ENCODE data around the gene TINAGL1. TPM values are rescaled to one million over a fixed set of nuclear protein-coding genes. Genes with fewer than 3 reads are reported as not detected.
"Not testable (repeated sequence)": the region's sequence is repeated elsewhere in the genome, so short reads cannot be mapped to it uniquely, and the experiment has no call there.

Gene TINAGL1
- total RNA-seq, 6 experiments from 2014 or later, result 10.1 to 40.4 (median 30.2) TPM

DNA sequence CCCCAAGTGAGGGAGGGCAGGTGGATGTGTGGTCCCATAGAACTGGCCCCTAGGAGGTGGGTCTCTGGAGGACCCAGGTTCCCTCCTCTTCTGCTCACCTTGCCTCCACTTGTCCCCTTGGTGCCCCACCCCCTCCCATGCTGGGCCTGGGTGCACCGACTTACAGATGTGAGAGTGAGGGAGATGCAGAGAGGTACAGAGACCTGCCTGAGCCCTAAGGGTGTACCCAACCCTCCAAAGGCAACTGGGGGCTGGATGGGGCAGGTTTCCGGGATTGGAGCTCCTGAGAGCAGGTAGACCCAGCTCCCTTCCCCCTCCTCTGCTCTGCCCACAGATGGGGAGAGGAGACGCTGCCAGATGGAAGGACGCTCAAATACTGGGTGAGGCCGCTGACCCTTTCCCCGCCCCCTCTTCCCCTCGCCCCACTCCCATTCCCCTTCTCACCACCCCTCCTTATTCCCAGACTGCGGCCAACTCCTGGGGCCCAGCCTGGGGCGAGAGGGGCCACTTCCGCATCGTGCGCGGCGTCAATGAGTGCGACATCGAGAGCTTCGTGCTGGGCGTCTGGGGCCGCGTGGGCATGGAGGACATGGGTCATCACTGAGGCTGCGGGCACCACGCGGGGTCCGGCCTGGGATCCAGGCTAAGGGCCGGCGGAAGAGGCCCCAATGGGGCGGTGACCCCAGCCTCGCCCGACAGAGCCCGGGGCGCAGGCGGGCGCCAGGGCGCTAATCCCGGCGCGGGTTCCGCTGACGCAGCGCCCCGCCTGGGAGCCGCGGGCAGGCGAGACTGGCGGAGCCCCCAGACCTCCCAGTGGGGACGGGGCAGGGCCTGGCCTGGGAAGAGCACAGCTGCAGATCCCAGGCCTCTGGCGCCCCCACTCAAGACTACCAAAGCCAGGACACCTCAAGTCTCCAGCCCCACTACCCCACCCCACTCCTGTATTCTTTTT lies 10.3 kb downstream of the TINAGL1 start:
- peaks cover 0 to 5% of the 10 kb centered on the region in 2 donors for H3K27me3 ChIP-seq
- no peaks in the 10 kb centered on the region for H3K9me3 ChIP-seq
- H3K4me3 ChIP-seq, result no peak overlapping the region
- no peak overlapping the region for H3K27ac ChIP-seq
- no peak for ATAC-seq
- H3K36me3 ChIP-seq, result no peaks in the 10 kb centered on the region
- 77% methylated on average over 15 of the region's 47 CpGs for WGBS (ENCODE audit: insufficient coverage, low coverage, low lambda C conversion rate, missing lambda C conversion rate)
- TF ChIP-seq, protein P1, sequence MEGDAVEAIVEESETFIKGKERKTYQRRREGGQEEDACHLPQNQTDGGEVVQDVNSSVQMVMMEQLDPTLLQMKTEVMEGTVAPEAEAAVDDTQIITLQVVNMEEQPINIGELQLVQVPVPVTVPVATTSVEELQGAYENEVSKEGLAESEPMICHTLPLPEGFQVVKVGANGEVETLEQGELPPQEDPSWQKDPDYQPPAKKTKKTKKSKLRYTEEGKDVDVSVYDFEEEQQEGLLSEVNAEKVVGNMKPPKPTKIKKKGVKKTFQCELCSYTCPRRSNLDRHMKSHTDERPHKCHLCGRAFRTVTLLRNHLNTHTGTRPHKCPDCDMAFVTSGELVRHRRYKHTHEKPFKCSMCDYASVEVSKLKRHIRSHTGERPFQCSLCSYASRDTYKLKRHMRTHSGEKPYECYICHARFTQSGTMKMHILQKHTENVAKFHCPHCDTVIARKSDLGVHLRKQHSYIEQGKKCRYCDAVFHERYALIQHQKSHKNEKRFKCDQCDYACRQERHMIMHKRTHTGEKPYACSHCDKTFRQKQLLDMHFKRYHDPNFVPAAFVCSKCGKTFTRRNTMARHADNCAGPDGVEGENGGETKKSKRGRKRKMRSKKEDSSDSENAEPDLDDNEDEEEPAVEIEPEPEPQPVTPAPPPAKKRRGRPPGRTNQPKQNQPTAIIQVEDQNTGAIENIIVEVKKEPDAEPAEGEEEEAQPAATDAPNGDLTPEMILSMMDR (IDR thresholded peaks at IDR 0.05), result no peak
- no peak for TF ChIP-seq POLR2A (IDR thresholded peaks at IDR 0.05)
- peaks cover 0 to 6% (median 0%) of the 10 kb centered on the region in 4 donors for H3K4me1 ChIP-seq
- intact Hi-C loops (cut with DNase I), result no loop called here
- DNase-seq, result no peak

GRCh38 chr1:31587328-31587699 lies 11.0 kb downstream of the TINAGL1 start:
- H3K27ac ChIP-seq; H3K27me3 ChIP-seq; H3K9me3 ChIP-seq; DNase-seq; H3K4me1 ChIP-seq; H3K36me3 ChIP-seq; ATAC-seq; intact Hi-C loops (cut with DNase I); H3K4me3 ChIP-seq: not testable (repeated sequence)
- WGBS (ENCODE audit: insufficient coverage, low coverage, low lambda C conversion rate, missing lambda C conversion rate), result 60% methylated on average over 2 of the region's 5 CpGs

DNA sequence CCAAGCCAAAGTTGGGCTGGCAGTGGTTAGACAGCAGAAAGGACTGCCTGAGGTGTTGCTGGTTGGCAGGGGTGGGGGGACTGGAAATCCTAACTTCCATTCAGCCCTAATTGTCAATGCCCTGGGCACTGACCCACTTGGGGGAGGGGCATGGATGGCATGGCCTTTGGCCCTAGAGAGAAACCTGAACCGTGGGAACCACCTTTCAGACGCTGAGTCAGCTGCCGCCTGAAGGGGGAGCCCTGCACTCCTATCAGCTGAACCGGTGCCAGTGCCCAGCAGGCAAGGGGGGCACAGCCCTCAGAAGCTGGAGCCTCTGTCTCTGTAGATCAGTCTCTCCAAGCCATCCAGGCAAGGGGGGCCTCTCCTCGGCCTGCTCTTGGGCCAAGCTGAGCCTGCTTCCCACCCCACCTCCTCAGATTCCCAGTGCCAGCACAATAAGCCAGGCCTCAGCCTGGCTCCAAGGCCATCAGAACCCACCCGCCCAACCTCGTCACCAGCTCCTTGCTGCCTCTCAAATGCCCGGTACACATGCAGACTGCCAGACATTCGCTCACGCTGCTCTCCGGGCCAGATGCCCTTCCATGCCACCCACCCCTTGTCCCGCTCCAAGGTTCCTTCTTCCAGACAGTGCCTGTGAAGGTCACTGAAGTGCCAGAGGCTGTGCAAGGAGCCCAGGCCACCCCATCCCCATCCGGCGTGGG lies 11.6 kb downstream of the TINAGL1 start:
- intact Hi-C loops (cut with DNase I), result no loop called here
- Histone ChIP-seq H3K36me3 (no peaks in the 10 kb centered on the region), H3K27ac (peak overlapping the region in 2 of 3 donors; percentile 13 to 57), H3K4me1 (peaks cover 0 to 6% (median 0%) of the 10 kb centered on the region in 4 donors), H3K4me3 (no peak overlapping the region), H3K9me3 (no peaks in the 10 kb centered on the region), H3K27me3 (peaks cover 0 to 5% of the 10 kb centered on the region in 2 donors)
- ATAC-seq (peak; percentile 52 to 68 (median 64)), DNase-seq (peak in 2 of 3 donors; percentile 66 to 68)
- TF ChIP-seq POLR2A (IDR thresholded peaks at IDR 0.05), result no peak
- TF ChIP-seq, protein P1 (IDR thresholded peaks at IDR 0.05), result peak; percentile 38 to 61 (median 56)
- WGBS (ENCODE audit: insufficient coverage, low coverage, low lambda C conversion rate, missing lambda C conversion rate), result 44% methylated on average over 2 of the region's 14 CpGs

DNA sequence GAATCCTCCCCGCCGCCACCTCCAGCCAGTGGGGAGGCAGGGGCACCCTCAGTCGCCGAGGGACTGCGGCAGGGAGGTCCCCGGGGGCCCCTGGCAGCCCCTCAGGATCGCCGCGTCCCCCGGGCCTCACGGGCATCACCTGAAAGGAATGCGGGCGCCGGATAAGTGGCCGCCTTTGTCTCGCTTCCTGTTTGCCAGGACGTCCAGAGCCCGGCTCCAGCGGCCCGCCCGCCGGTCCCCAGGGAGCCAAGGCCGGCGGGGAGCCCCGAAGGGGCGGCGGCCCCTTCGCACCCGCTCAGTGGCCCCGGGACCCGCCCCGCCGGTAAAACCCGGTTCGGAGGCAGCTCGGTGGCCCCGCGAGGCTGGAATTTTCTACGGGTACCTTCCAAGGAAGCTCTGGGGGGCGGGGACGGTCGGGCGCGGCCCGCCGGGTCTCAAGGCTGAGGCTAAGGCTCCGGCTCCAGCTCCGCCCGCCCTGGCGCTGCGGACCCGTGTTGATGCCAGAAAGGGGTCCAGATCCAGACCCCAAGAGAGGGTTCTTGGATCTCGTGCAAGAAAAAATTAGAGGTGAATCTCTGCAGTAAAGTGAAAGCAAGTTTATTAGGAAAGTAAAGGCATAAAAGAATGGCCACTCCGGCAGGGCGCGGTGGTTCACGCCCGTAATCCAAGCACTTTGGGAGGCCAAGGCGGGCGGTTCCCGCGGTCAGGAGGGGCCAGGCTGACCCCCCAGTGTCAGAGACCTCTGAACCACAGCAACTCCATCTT lies 12.6 kb downstream of the TINAGL1 start:
- peaks cover 0 to 5% of the 10 kb centered on the region in 2 donors for H3K27me3 ChIP-seq
- peak overlapping the region; percentile 12 to 38 (median 34) for H3K4me3 ChIP-seq
- no peaks in the 10 kb centered on the region for H3K9me3 ChIP-seq
- 22% methylated on average over 18 of the region's 62 CpGs for WGBS (ENCODE audit: insufficient coverage, low coverage, low lambda C conversion rate, missing lambda C conversion rate)
- H3K36me3 ChIP-seq, result no peaks in the 10 kb centered on the region
- H3K27ac ChIP-seq, result peak overlapping the region; percentile 31 to 67 (median 57)
- H3K4me1 ChIP-seq, result peaks cover 0 to 6% (median 0%) of the 10 kb centered on the region in 4 donors
- DNase-seq, result peak in 1 of 3 donors; percentile 55
- ATAC-seq, result peak; percentile 20 to 40 (median 38)
- intact Hi-C loops (cut with DNase I), result no loop called here
- no peak for TF ChIP-seq POLR2A (IDR thresholded peaks at IDR 0.05)
- TF ChIP-seq, protein P1 (IDR thresholded peaks at IDR 0.05), result no peak

Data from right lobe of liver (tissue), 6 donors.